Measurements from ENCODE around the gene RNASE8. TPM values are rescaled to one million over a fixed set of nuclear protein-coding genes. Genes with fewer than 3 reads are reported as not detected.

Gene RNASE8
- total and polyA plus RNA-seq, 2 of the 8 experiments (the other 6 are each of a cell fraction or from before 2014, with no cell fraction given) = not detected

- no peak for TF ChIP-seq RAD21 (IDR thresholded peaks at IDR 0.05 in 1 of 2, conservative IDR thresholded peaks at IDR 0.05 in 1 of 2; ENCODE audit: low read depth in 2 of 2, low read length in 2 of 2)
Measured at GRCh38 chr14:21093018-21093417, 35.4 kb downstream of the RNASE8 start (continued).
